Right lobe of liver (tissue), 4 donors: ENCODE results near the gene NAV2.

Experiments
- CTCF ChIP-seq, 4 donors: fragments of 200-600 bp in 3 of 4; fragments of 450-650 bp in 1 of 4; IDR thresholded peaks; one replicate each; pipeline versions ENCODE4 v1.5.1 to v1.8.0; 2016 to 2022; ENCODE audit warnings: antibody characterized with exemption in 4 of 4, mild to moderate bottlenecking in 2 of 4
- POLR2A ChIP-seq: fragments of 450-650 bp; IDR thresholded peaks from one replicate; pipeline ENCODE4 v1.6.1; 2017; ENCODE audit warnings: antibody characterized with exemption, mild to moderate bottlenecking
- donor health status: DM: no; HTN: no; CAD: no.
- donor health status: DM: no; HTN: no; CAD: no.
- donor health status: DM: no; HTN: yes; CAD: no.

- TF ChIP-seq CTCF (IDR thresholded peaks at IDR 0.05), result no peak
- no peak for TF ChIP-seq POLR2A
These were observed 99.5 kb downstream of the NAV2 start for GRCh38 chr11:19812096-19812495.
